LNCaP clone FGC (cell line): ENCODE measurements around the gene WSB2.

Source experiments
- DNase-seq: peaks from one replicate; pipeline ENCODE4 v3.0.0-alpha.2; 2011; ENCODE audit warnings: low read depth
- H3K4me3 ChIP-seq: 2 replicates; pipeline ENCODE4 v1.5.1; 2011; ENCODE audit warnings: mild to moderate bottlenecking, low read depth, low read length, control low read depth
- CTCF ChIP-seq: IDR thresholded peaks from 2 replicates; pipeline ENCODE4 v1.5.1; 2012; ENCODE audit warnings: mild to moderate bottlenecking; ENCODE audit not compliant: control insufficient read depth, insufficient read depth; ENCODE audit errors: extremely low read depth

The WSB2 gene

GRCh38 chr12:118035190-118036041 lies 25.6 kb downstream of the WSB2 start:
- 0 out of 2 replicates have a peak, but pooled peaks have one; percentile 15 for TF ChIP-seq CTCF
- no peak overlapping the region for H3K4me3 ChIP-seq
- no peak for DNase-seq

- no peak for DNase-seq
- TF ChIP-seq CTCF: peak; percentile 56
- H3K4me3 ChIP-seq: no peak overlapping the region
Observed at GRCh38 chr12:118034429-118035189, 26.4 kb downstream of the WSB2 start.

GRCh38 chr12:118033902-118034301 lies 27.1 kb downstream of the WSB2 start:
- no peak for TF ChIP-seq CTCF
- no peak overlapping the region for H3K4me3 ChIP-seq
- DNase-seq: no peak

- TF ChIP-seq CTCF: no peak
- no peak for DNase-seq
Observed at GRCh38 chr12:118033323-118033722, 27.7 kb downstream of the WSB2 start.

GRCh38 chr12:118032188-118032587 lies 28.8 kb downstream of the WSB2 start:
- no peak for DNase-seq
- no peak for TF ChIP-seq CTCF
- no peak overlapping the region for H3K4me3 ChIP-seq

More at GRCh38 chr12:118033323-118033722, 27.7 kb downstream of the WSB2 start:
- H3K4me3 ChIP-seq: no peak overlapping the region

- DNase-seq: no peak
- no peak overlapping the region for H3K4me3 ChIP-seq
- TF ChIP-seq CTCF: no peak
Observed at GRCh38 chr12:118029166-118029565, 31.8 kb downstream of the WSB2 start.
